AG04449 (cell line): ENCODE results near the gene TARBP2.
A peak's percentile ranks its signal among the peaks of the same experiment; 100 is the strongest.

Experiments
- CTCF ChIA-PET: fragments of 350-600 bp; formaldehyde crosslinking; extraction: SDS; loops from one replicate; lab custom pipeline; 2021; ENCODE audit warnings: antibody characterized with exemption; lab: Yijun Ruan, JAX
- POLR2A ChIA-PET: fragments of 400-600, 350-600 bp; formaldehyde crosslinking; extraction: SDS; loops from one replicate; lab custom pipeline; 2020; ENCODE audit warnings: antibody characterized with exemption, inconsistent platforms; lab: Yijun Ruan, JAX
- DNase-seq: peaks from one replicate; pipeline ENCODE4 v3.0.0-alpha.2; 2010; ENCODE audit warnings: low read depth, low spot score
- H3K4me3 ChIP-seq: 2 replicates; pipeline ENCODE4 v1.5.1; 2011; ENCODE audit warnings: low read depth, mild to moderate bottlenecking, control low read depth, low read length
- CTCF ChIP-seq: IDR thresholded peaks from one replicate; pipeline ENCODE4 v1.5.1; 2011; ENCODE audit warnings: mild to moderate bottlenecking, moderate library complexity, low read length, control low read depth, inconsistent platforms; ENCODE audit not compliant: insufficient read depth; ENCODE audit errors: missing control alignments

TARBP2 gene

GRCh38 chr12:53505555-53506449, 4.7 kb downstream of the TARBP2 start:
- no peak for DNase-seq
- ChIA-PET CTCF (interaction anchor here (0.9 to 12.0 kb wide), 8 partner anchors 12 to 183 kb away, joined by 3 to 135 read pairs (median 66); partner anchors contain the start of genes AAAS and AMHR2), POLR2A (interaction anchor here (1.1 kb wide), 1 partner anchor 24 kb away, joined by 6 read pairs; no protein-coding TSS in a partner anchor)
- H3K4me3 ChIP-seq = no peak overlapping the region
- TF ChIP-seq CTCF = no peak

GRCh38 chr12:53506450-53506785, 5.3 kb downstream of the TARBP2 start:
- CTCF ChIA-PET = interaction anchor here (0.9 to 12.0 kb wide), 8 partner anchors 12 to 183 kb away, joined by 3 to 135 read pairs (median 66); partner anchors contain the start of genes AAAS and AMHR2
- POLR2A ChIA-PET = interaction anchor here (1.1 kb wide), 1 partner anchor 24 kb away, joined by 6 read pairs; no protein-coding TSS in a partner anchor

GRCh38 chr12:53506881-53507602, 6.0 kb downstream of the TARBP2 start, which contains the start of gene NPFF:
Gene NPFF (minus strand): TSS chr12:53507484. CDS start chr12:53507474, 10 bp downstream.
- DNase-seq = no peak
- no peak for TF ChIP-seq CTCF
- POLR2A ChIA-PET = interaction anchor here (1.1 kb wide), 1 partner anchor 25 kb away, joined by 6 read pairs; no protein-coding TSS in a partner anchor
- CTCF ChIA-PET = interaction anchor here (0.7 to 12.0 kb wide), 9 partner anchors 12 to 184 kb away, joined by 3 to 135 read pairs (median 35); partner anchors contain the start of genes AAAS and AMHR2
- no peak within 1 kb of the TSS for H3K4me3 ChIP-seq

More at GRCh38 chr12:53506450-53506785, 5.3 kb downstream of the TARBP2 start:
- no peak overlapping the region for H3K4me3 ChIP-seq
- no peak for DNase-seq
- no peak for TF ChIP-seq CTCF

- POLR2A ChIA-PET = no interaction called here
- no peak overlapping the region for H3K4me3 ChIP-seq
- CTCF ChIA-PET = interaction anchor here (0.7 to 12.0 kb wide), 10 partner anchors 11 to 184 kb away, joined by 3 to 135 read pairs (median 34); partner anchors contain the start of gene AAAS
- no peak for TF ChIP-seq CTCF
- no peak for DNase-seq
These were observed 6.5 kb downstream of the TARBP2 start for GRCh38 chr12:53507603-53507885.

GRCh38 chr12:53508534-53509170, 7.6 kb downstream of the TARBP2 start:
- DNase-seq = no peak
- peak; percentile 95 for TF ChIP-seq CTCF
- no peak overlapping the region for H3K4me3 ChIP-seq
- CTCF ChIA-PET = interaction anchor here (0.6 to 12.0 kb wide), 29 partner anchors 9 to 296 kb away, joined by 3 to 135 read pairs (median 5); partner anchors contain the start of genes AAAS, ATP5MC2, MAP3K12 and TARBP2
- POLR2A ChIA-PET = interaction anchor here (0.5 to 1.5 kb wide), 3 partner anchors 10 to 111 kb away, joined by 3 to 6 read pairs (median 4); partner anchors contain the start of gene MAP3K12
